ENCODE results near the gene GCSAML.

The GCSAML gene

GRCh38 chr1:247614625-247615024 is 65.7 kb downstream of the GCSAML start:
- Histone ChIP-seq H3K79me2 (ENCODE audit: insufficient read depth, low read length) (no peaks in the 10 kb centered on the region), H4K20me1 (ENCODE audit: insufficient read depth, low read length) (no peaks in the 10 kb centered on the region), H3K9ac (ENCODE audit: low read depth, low read length) (no peak overlapping the region), H3K4me2 (ENCODE audit: insufficient read depth, low read length) (no peak overlapping the region), H3K4me1 (ENCODE audit: insufficient read depth, low read length) (no peaks in the 10 kb centered on the region), H3K4me3 (ENCODE audit: low read depth in 1 of 2, low read length in 2 of 2) (no peak overlapping the region), H2AFZ (ENCODE audit: low read depth, low read length) (no peak overlapping the region), H3K36me3 (ENCODE audit: insufficient read depth, low read length) (no peaks in the 10 kb centered on the region), H3K27me3 (ENCODE audit: insufficient read depth, low read length, poor library complexity) (no peaks in the 10 kb centered on the region), H3K9me3 (ENCODE audit: insufficient read depth, low read length, severe bottlenecking) (no peaks in the 10 kb centered on the region), H3K27ac (ENCODE audit: low read length) (no peak overlapping the region)
- TF ChIP-seq CTCF (IDR thresholded peaks at IDR 0.05; ENCODE audit: borderline replicate concordance, extremely low read depth, low read length, poor library complexity, severe bottlenecking) (no peak), EZH2 (IDR thresholded peaks at IDR 0.05; ENCODE audit: borderline replicate concordance, low read depth, low read length, severe bottlenecking) (no peak)
- ATAC-seq (ENCODE audit: insufficient read depth, low read depth) (no peak), DNase-seq (no peak)
